Osteoblast (primary cell): ENCODE data around the gene CIPC. TPM values are rescaled to one million over a fixed set of nuclear protein-coding genes. Genes with fewer than 3 reads are reported as not detected.

Experiments
- DNase-seq: peaks from one replicate; pipeline ENCODE4 v3.0.0; 2011; ENCODE audit warnings: low spot score, mixed read lengths; ENCODE audit not compliant: insufficient read length; ENCODE audit errors: missing footprints
- H2AFZ ChIP-seq: 2 replicates; pipeline ENCODE4 v1.6.0; 2011; ENCODE audit warnings: mild to moderate bottlenecking, low read length
- H3K27ac ChIP-seq: 2 replicates; pipeline ENCODE4 v1.5.1; 2011; ENCODE audit warnings: mild to moderate bottlenecking, low read depth, low read length, moderate library complexity
- H3K27me3 ChIP-seq: 2 replicates; pipeline ENCODE4 v1.6.0; 2012; ENCODE audit warnings: mild to moderate bottlenecking, control low read depth, inconsistent platforms, low read length, moderate library complexity; ENCODE audit not compliant: insufficient read depth
- H3K36me3 ChIP-seq: 2 replicates; pipeline ENCODE4 v1.5.1; 2011; ENCODE audit warnings: mild to moderate bottlenecking, low read length, control low read depth, moderate library complexity; ENCODE audit not compliant: insufficient read depth
- H3K4me1 ChIP-seq: 2 replicates; pipeline ENCODE4 v1.5.1; 2011; ENCODE audit warnings: mild to moderate bottlenecking, low read length, control low read depth, moderate library complexity; ENCODE audit not compliant: insufficient read depth
- H3K4me2 ChIP-seq: 2 replicates; pipeline ENCODE4 v1.6.0; 2011; ENCODE audit warnings: mild to moderate bottlenecking, low read length; ENCODE audit not compliant: insufficient read depth
- H3K4me3 ChIP-seq: fragments of 200-600 bp; sonication (generic); 3 replicates; pipeline ENCODE4 v1.5.1; 2012; ENCODE audit warnings: mild to moderate bottlenecking, low read length, inconsistent platforms; ENCODE audit not compliant: insufficient read depth
- H3K79me2 ChIP-seq: 2 replicates; pipeline ENCODE4 v1.6.0; 2012; ENCODE audit warnings: mild to moderate bottlenecking, low read length, control low read depth, inconsistent platforms; ENCODE audit not compliant: insufficient read depth
- H3K9me3 ChIP-seq: 2 replicates; pipeline ENCODE4 v1.5.1; 2011; ENCODE audit warnings: low read depth, low read length, control low read depth
- H4K20me1 ChIP-seq: 2 replicates; pipeline ENCODE4 v1.6.0; 2012; ENCODE audit warnings: mild to moderate bottlenecking, low read length, control low read depth; ENCODE audit not compliant: insufficient read depth
- CTCF ChIP-seq: IDR thresholded peaks from 2 replicates; pipeline ENCODE4 v1.5.1; 2011; ENCODE audit warnings: mild to moderate bottlenecking, low read depth, low read length, moderate library complexity; ENCODE audit errors: extremely low read depth
- total RNA-seq: library from RNA; depleted of rRNA; stranded (reverse); fragments of >200 nt; gene quantifications from 2 replicates; pipeline ENCODE4 v1.2.3, GENCODE V29; 2012

CIPC gene
- total RNA-seq, 1 donor = 16.6 TPM

- DNase-seq = no peak
- Histone ChIP-seq H4K20me1 (no peaks in the 10 kb centered on the region), H3K27me3 (no peaks in the 10 kb centered on the region), H3K4me3 (no peak overlapping the region), H2AFZ (no peak overlapping the region), H3K4me2 (no peak overlapping the region), H3K9me3 (no peaks in the 10 kb centered on the region), H3K79me2 (no peaks in the 10 kb centered on the region), H3K27ac (no peak overlapping the region), H3K4me1 (no peaks in the 10 kb centered on the region), H3K36me3 (no peaks in the 10 kb centered on the region)
- TF ChIP-seq CTCF = no peak
These were observed 15.0 kb upstream of the CIPC start for GRCh38 chr14:77083082-77083481.

- no peaks in the 10 kb centered on the region for H3K27me3 ChIP-seq
- H3K4me3 ChIP-seq = no peak overlapping the region
- H3K36me3 ChIP-seq = no peaks in the 10 kb centered on the region
- H4K20me1 ChIP-seq = no peaks in the 10 kb centered on the region
- DNase-seq = no peak
- H2AFZ ChIP-seq = no peak overlapping the region
- no peaks in the 10 kb centered on the region for H3K9me3 ChIP-seq
- no peaks in the 10 kb centered on the region for H3K79me2 ChIP-seq
- no peak for TF ChIP-seq CTCF
- H3K4me2 ChIP-seq = no peak overlapping the region
- H3K4me1 ChIP-seq = no peaks in the 10 kb centered on the region
- H3K27ac ChIP-seq = no peak overlapping the region
These were observed 13.1 kb upstream of the CIPC start for GRCh38 chr14:77084985-77085384.

DNA sequence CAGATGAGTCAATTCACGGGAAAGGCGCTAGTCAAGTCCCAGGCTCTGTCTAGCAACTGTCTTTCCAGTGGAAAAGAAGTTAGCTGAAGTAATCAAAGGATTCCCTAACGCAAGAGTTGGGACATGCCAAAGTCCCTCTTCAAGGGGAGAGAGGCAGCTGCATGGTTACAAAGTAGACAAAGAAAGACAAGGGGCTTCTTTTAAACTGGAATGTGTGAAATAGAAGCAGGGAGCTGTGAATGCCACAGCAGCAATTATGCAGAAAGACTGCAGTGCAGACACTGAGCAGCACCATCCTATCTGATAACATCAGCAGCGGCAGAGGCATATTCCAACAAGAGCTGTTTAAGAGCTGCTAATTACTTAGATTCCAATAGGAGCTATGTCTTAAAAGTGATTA, 12.5 kb upstream of the CIPC start:
- no peak for DNase-seq
- H3K27ac ChIP-seq = no peak overlapping the region
- no peaks in the 10 kb centered on the region for H3K36me3 ChIP-seq

More for the DNA sequence above, 12.5 kb upstream of the CIPC start:
- Histone ChIP-seq H4K20me1 (no peaks in the 10 kb centered on the region), H3K27me3 (no peaks in the 10 kb centered on the region), H3K79me2 (no peaks in the 10 kb centered on the region), H3K9me3 (no peaks in the 10 kb centered on the region), H3K4me3 (no peak overlapping the region), H3K4me2 (no peak overlapping the region), H2AFZ (no peak overlapping the region), H3K4me1 (no peaks in the 10 kb centered on the region)
- TF ChIP-seq CTCF = no peak
